Epithelial cell of prostate (primary cell): ENCODE measurements around the gene MCRS1.
"Not testable (repeated sequence)": the region's sequence is repeated elsewhere in the genome, so short reads cannot be mapped to it uniquely, and the experiment has no call there.

ENCODE experiments used
- DNase-seq: peaks from one replicate; pipeline ENCODE4 v3.0.0-alpha.2; 2011; ENCODE audit warnings: low read depth, low spot score
- H3K27ac ChIP-seq: fragments of 450-650 bp; 2 replicates; pipeline ENCODE4 v1.5.1; 2017; ENCODE audit warnings: mild to moderate bottlenecking

The MCRS1 gene, protein sequence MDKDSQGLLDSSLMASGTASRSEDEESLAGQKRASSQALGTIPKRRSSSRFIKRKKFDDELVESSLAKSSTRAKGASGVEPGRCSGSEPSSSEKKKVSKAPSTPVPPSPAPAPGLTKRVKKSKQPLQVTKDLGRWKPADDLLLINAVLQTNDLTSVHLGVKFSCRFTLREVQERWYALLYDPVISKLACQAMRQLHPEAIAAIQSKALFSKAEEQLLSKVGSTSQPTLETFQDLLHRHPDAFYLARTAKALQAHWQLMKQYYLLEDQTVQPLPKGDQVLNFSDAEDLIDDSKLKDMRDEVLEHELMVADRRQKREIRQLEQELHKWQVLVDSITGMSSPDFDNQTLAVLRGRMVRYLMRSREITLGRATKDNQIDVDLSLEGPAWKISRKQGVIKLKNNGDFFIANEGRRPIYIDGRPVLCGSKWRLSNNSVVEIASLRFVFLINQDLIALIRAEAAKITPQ

DNA sequence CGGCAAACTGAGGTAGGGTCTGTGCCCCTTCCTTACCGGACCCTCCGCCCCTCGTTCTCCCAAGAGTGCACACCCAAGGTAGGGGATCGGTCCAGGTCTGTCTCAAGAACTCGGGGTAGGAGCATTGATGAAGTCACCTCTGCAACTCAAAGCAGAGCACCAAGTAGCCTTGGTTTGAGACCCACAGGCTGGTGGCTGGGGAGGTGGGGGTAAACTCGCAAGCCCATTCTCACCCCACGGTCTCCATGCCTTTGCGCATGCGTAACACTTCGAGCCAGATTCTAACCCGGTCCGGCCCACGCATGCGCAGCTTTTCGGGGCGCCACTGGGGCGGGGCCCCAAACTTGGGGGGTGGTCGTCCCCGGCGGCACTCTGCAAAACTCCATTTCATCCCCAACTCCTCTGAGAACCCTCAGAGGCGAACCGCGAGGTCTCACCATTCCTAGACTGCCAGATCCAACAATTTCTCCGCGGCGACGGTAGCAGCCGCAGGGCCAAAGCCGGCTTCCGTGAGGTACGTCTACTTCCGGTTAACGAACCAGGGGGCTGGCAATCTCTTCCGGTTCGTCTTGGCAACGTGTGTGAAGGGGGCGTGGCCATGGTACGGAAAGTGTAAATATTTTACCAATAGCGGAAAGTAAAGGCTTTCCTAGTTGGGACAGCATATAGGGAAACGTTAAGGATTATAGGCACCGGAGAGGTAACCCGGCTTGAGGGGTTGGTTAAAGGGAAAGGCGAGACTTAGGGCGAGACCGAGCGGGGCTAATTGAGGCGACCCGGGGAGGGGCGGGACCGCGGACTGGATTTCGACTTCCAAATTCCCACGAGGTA, at the start of gene MCRS1:
Gene MCRS1, minus strand, starts transcription at position 532 of the 831 bp plus-strand sequence. CDS start 1,411 bp downstream, outside the sequence.
- H3K27ac ChIP-seq = peak within 1 kb of the TSS; percentile 83
- peak; percentile 57 for DNase-seq

DNA sequence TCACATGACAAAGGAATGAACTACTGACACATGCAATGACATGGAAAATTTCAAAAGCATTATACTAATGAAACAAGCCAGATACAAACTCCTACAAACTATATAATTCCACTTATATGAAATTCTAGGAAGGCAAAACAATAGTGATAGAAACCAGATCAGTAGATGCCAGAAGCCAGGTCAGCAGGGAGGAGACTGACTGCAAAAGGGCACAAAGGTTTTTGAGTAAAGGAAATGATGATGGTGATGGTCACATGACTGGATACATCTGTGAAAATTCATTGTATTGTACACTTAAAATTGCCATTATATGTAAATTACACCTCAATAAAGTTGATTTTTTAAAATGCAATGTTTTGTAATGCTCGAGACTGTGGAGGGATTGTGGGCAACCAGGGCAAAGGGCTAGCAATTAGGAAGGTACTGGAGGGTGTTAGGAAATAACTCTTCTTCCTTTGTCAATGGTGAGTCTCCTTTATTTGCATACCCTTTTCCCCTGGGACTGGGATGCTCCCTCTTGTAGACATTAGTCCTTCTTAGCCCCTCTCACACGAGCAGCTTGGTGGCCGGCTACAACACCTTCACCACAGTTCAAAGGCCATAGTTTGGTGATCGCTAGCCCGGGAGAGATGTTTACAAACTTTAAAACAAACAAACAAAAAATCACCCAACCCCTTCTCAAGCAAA, 48.7 kb upstream of the MCRS1 start:
- no peak overlapping the region for H3K27ac ChIP-seq
- no peak for DNase-seq

DNA sequence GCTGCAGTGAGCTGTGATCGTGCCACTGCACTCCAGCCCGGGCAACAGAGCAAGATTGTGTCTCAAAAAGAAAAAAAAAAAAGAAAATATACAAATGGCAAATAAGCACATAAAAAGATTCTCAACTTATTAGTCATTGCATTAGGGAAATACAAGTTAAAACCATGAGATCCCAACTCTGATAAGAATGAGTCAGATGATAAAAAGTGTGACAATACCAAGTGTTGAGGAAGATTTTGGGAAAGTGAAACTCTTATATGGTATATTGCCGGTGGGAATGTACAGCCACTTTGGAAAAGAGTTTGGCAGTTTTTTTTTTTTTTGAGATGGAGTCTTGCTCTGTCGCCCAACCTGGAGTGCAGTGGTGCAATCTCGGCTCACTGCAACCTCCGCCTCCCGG, 47.8 kb upstream of the MCRS1 start:
- no peak overlapping the region for H3K27ac ChIP-seq
- no peak for DNase-seq

DNA sequence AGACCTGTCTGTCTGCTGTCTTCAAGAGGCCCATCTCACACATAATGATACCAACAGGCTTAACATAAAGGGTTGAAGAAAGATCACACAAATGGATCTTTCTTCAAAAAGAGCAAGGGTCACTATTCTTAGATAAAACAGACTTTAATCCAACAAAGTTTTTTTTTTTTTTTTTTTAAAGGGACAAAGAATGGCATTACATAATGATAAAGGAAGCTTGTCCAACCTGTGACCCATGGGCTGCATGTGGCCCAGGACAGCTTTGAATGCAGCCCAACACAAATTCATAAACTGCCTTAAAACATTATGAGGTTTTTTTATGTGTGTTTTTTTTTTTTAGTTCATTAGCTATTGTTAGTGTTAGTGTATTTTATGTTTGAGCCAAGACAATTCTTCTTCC, 44.3 kb upstream of the MCRS1 start:
- no peak for DNase-seq
- no peak overlapping the region for H3K27ac ChIP-seq

DNA sequence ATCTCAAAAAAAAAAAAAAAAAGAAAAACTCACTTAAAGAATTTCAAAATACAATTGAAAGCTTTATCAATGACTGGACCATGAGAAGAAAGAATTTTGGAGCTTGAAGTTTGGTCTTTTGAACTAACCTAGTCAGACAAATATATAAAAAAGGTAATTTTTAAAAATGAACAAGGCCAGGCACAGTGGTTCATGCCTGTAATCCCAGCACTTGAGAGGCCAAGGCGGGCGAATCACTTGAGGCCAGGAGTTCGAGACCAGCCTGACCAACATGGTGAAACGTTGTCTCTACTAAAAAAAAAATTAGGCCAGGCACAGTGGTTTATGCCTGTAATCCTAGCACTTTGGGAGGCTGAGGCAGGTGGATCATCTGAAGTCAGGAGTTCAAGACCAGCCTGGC, 42.8 kb upstream of the MCRS1 start:
- not testable (repeated sequence) for DNase-seq, H3K27ac ChIP-seq

DNA sequence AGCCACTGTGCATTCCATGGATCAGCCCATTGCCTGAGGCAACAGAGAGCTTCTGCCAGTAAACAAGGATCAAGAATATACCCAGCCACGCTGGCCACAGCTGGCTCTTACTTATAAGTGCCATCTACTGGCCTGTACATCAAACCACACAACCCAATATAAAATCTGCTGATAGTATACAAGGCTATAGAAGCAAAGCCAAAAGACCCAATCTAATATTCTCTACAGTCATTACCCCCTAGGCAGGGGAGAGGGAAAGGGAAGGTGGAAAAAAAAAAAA, 41.9 kb upstream of the MCRS1 start:
- DNase-seq = no peak
- no peak overlapping the region for H3K27ac ChIP-seq

DNA sequence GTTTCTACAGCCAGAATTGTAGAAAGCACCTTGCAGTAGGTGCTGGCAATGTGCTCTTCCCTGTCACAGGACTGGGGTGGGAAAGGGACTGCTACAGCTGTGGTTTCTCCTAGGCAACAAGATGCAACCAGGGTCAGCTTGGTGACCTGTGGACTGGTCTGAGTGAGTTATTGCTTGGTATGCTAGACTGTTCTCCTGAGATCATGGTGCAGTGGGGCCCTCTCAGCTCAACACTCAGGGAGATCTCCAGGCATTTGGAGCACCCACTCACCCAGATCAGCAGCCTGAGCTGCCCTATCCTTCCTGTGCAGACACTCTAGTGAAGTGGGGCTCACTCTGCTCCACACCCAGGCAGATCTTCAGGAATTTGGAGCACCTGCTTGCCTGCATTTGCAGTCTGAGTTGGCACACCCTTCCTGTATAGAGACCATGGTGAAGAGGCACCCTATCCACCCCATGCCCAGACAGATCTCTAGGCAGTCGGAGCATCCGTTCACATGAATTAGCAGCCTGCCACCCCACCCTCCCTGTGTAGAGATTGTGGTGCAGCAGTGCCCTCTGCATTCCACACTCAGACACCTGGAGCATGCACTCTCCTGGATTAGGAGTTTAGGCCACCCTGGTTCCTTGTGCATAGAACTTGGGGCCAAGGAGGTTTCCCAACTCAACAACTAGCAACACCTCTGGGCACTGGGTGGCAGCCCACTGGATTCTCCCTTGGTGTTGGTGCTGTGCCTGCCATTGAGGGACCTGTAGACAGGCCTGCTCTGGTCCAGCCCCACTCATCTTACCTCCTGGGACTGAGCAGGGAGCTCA, 41.3 kb upstream of the MCRS1 start:
- no peak for DNase-seq

DNA sequence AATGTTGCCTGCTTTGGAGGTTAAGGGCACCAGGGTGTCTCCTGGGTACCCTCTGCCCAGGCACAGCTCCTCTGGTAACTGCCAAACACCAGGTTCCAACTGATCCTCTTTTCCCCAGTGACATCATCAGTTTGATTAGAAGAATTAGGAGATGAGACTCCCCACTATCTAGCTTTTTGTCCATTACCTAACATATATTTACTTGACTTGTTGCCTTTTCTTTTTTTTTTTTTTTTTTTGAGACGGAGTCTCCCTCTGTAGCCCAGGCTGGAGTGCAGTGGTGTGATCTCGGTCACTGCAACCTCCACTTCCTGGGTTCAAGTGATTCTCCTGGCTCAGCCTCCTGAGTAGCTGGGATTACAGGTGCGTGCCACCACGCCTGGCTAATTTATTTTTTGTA, 37.6 kb upstream of the MCRS1 start, which contains the start of gene FAM186B:
Gene FAM186B, minus strand, starts transcription at position 101 of the 400 bp plus-strand sequence. CDS start 162 bp downstream, outside the sequence.
- not testable (repeated sequence) for DNase-seq, H3K27ac ChIP-seq

More for the DNA sequence above, 41.3 kb upstream of the MCRS1 start:
- no peak overlapping the region for H3K27ac ChIP-seq

DNA sequence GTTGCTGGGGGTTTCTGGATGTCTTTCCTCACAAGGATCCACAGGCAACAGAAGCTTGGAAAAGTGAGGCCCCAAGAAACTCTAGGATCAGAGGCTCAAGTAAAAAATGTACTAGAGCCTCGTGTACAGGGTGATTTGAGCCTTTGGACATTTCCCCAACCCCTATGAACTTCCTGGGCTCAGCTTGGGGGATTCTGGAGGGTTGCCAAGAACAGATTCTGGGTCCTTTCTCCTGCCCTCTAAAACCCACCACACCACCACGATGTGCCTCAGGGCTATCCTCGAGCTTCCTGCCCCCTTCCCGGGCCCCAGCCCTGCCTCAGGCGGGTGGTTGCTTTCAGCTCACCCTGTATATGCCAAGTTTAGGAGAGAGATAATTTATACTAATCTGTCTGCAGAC, 36.9 kb upstream of the MCRS1 start:
- H3K27ac ChIP-seq = no peak overlapping the region
- DNase-seq = no peak

DNA sequence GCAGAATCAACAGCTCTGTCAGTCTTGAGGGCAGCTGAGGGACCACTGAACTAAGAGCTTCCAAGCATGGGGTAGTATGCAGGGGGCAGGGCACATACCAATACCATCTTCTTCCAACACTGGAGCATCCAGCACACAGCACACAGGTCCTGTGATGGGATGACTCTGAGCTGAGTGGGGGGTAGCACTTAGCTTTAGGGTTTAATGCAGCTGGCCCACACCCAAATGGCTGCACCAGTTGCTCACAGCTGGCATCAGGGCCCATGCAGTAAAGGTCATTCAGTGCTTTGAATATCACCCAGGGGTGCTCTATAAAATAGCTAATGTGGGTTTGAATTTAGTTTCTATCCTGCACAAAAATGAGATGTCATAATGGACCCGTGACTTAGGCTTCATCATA, 35.8 kb upstream of the MCRS1 start:
- no peak for DNase-seq
- no peak overlapping the region for H3K27ac ChIP-seq

DNA sequence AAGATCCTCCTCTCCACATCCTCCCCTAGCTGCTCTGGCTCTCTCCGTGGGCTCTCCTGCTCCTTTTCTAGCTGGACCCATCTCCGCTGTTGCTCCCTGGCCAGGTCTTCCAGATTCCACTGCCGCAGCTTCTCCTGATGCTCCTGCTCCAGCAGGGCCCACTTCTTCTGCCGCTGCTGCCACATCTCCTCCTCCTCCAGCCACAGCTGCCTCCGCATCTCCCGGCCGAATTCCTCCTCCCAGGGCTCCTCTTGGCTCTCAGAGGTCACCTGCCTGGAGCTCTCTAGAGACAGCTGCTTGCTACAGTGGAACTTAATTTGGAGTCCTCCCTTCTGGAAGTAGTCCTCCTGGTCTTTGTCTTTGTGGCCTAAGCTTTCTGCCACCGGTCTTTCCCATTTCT, 32.0 kb upstream of the MCRS1 start:
- DNase-seq = no peak

DNA sequence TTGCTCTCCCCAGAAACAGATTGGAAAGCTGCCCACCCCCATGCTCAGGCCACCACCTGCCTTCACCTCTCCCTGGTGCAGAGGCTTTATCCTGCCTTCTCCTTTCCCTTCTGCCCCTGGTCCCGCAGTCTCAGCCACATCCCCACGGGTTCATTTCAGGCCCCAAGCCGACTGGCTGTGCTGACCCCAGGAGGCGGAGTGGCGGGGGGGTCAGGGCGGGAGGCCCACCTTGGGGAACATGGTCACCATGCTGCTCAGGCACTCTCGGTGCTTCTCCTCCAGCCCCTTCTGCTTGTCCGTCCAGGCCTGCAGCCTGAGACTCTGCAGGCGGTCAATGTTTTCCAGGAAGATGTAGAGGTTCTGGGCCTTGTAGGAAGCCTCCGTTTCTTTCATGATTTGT, 30.6 kb upstream of the MCRS1 start:
- H3K27ac ChIP-seq = no peak overlapping the region
- DNase-seq = no peak

More for the DNA sequence above, 32.0 kb upstream of the MCRS1 start:
- no peak overlapping the region for H3K27ac ChIP-seq

DNA sequence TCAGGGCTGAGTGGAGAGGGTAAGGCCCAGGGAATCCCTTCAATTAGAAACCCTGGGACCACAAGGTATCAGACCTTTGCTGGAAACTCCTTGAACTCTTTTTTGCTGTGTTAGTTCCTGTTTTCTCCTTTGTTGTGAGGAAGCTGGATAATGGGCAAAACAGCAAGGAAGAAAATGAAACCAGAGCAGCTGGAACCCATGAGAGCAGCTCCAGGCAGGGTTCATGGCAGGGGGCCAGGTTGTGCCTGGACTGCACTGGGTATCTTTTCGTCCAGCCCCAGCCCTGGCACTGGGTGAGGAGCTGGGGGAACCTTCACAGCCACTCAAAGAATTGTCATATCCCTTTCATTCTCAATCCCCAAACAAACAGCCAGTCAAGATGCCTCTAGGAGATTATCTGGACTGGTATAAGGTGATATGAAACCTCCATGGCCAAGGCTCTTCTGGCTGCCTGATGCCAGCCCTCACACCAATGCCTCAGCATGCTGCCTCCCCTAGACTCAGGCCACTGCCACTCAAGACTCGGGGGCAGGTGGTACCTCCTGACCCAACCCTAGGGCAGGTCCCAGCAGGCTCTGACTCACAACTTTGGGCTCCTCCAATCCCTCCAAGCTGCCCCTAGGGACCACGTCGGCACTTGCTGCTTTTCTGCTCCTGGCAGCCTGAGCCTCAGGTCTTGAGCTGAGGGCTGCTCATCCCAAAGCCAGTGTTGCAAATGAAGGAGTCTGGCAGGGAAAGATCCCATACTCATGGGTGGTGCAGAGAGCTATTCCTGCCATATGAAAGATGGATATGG, 21.0 kb upstream of the MCRS1 start:
- DNase-seq = no peak
- no peak overlapping the region for H3K27ac ChIP-seq

DNA sequence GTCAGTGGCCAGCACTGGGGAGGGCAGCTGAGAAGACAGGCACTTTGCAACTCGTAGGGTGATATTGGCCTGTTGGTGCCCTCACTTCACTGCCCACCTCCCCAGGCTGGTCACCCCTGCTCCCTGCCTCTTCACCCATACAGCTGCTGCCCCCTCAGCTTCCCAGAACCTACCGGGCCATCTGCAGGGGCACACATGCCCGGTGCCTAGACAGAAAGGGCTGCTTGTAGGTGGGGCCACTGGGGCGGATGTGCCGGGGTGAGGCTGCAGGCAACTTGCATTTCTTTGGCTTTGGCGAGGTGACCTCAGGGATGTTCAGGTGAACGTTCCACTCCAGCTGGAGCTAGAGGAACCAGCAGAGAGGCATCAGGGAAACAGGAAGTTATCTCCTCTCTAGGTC, 20.3 kb upstream of the MCRS1 start:
- no peak overlapping the region for H3K27ac ChIP-seq

DNA sequence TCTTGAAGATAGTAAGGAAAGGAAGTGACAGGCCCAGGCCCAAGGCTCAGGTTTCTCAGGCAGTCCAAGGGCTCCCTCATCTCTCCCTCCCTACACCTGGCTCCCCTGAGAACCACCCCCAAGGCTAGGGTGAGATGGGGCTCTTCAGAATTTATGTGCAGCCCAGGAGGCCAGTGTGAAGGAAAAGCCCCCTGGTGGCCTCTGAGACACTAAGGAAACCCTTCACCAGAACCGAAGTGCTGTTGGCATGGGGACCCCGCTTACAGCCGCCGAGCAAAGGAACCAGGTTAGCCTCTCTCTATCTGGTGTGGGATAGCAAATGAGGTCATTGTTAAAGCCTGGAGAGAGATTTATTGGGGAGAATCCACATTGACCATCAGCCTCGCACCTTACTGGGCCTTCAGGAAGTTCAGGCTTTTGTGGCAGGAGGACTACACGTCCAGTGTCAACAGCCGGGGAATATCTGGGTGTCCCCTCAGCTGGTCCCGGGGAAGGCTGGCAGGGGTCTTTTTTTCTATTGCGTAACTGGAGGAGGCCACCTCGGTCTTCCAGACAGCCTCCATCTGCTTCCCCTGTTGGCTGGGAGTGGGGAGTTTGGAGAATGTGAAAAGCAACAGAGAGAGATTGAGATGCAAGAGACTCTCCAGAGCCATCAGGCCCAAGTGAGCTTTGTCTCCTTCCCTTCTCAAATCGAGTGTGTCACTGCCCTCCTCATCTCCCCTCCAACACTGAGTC, 19.4 kb upstream of the MCRS1 start:
- no peak for DNase-seq
- no peak overlapping the region for H3K27ac ChIP-seq

More for the DNA sequence above, 20.3 kb upstream of the MCRS1 start:
- no peak for DNase-seq

DNA sequence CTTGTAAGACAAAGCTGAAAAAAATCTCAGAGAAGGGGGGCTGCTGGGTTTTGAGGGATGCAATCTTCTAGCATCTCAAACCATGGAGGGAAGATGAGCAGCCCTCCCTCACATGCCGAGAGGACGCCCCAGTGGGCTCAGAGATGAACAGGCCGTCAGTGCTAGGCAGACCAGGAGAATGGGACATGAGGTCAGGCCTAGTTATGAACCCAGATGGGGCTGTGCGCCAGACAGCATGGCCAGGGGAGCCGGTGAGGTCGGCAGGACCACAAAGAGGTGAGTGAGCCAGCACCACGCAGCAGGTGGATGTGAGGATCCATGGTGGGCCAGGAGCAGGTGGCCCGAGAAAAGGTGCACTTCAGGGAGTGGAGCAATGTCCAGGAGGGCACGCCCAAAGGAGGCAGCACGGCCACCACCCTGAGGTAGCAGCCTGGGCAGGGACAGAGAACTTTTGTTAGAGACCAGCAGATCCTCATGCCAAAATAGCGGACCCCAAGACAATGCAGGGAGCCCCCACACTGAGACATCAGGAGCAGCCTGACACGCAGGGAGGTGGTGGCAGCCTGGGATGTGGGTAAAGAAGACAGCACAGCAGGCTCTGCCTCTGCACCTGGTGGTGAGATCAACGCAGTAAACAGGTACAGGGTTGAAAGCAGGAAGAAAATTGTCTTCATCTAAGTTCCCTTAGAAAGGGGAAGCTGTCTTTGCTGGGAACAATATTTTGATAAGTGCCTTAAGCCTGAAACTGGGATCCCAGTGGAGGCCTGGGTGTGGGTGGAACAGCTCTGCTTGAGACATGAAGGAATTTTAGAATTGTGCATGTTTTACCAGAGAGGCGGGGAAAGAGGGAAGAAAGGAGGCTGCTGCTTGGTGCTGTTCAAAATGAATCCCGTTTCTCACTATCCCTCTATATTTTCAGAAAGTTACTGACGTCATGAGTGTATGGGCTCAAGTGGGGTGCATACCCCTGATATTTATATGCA, 17.8 kb upstream of the MCRS1 start:
- no peak for DNase-seq

DNA sequence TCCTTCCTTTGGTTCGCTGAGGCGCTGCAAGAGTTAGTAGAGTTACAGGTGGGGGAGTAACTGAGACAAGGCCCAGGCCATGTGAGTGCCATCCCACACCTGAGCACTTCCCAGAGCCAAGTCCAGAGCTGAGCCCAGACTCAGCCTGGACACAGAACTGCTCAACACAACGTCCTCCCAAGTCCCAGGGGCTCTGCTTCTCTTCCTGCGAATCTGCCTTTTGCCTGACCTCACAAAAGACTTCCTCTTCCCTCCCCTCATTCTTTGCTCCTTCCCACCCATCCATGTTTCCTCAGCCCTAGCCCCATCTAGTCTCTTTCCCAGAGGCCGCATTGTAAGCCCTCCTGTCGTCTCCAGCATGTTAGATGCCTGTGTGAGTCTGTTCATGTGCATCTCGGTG, 16.6 kb upstream of the MCRS1 start:
- no peak overlapping the region for H3K27ac ChIP-seq
- DNase-seq = no peak

More for the DNA sequence above, 17.8 kb upstream of the MCRS1 start:
- no peak overlapping the region for H3K27ac ChIP-seq
